Subcutaneous abdominal adipose tissue (tissue), 5 donors: ENCODE measurements around the gene SH2D4B.

Experiments
- H3K27ac ChIP-seq: one replicate; pipeline ENCODE4 v1.7.0; 2013; ENCODE audit warnings: low read depth, mild to moderate bottlenecking, inconsistent platforms, low read length, moderate library complexity
- H3K27me3 ChIP-seq, 5 donors: one replicate each; pipeline ENCODE4 v1.7.0; 2013; ENCODE audit warnings: low read length in 5 of 5, inconsistent platforms in 1 of 5; ENCODE audit not compliant: control insufficient read depth in 5 of 5, insufficient read depth in 4 of 5
- H3K36me3 ChIP-seq, 5 donors: one replicate each; pipeline ENCODE4 v1.7.0; 2013; ENCODE audit warnings: low read length in 5 of 5; ENCODE audit not compliant: control insufficient read depth in 5 of 5, insufficient read depth in 5 of 5
- H3K4me1 ChIP-seq, 5 donors: one replicate each; pipeline ENCODE4 v1.7.0; 2013; ENCODE audit warnings: low read length in 5 of 5, mild to moderate bottlenecking in 3 of 5, moderate library complexity in 1 of 5; ENCODE audit not compliant: control insufficient read depth in 5 of 5, insufficient read depth in 5 of 5
- H3K4me3 ChIP-seq, 5 donors: one replicate each; pipeline ENCODE4 v1.7.0; 2013; ENCODE audit warnings: low read length in 5 of 5, low read depth in 1 of 5
- H3K9ac ChIP-seq, 5 donors: one replicate each; pipeline ENCODE4 v1.7.0; 2013; ENCODE audit warnings: low read length in 5 of 5, mild to moderate bottlenecking in 4 of 5, moderate library complexity in 3 of 5
- H3K9me3 ChIP-seq, 5 donors: one replicate each; pipeline ENCODE4 v1.7.0; 2013; ENCODE audit warnings: low read length in 5 of 5; ENCODE audit not compliant: control insufficient read depth in 5 of 5
- donor health status: healthy.
- donor health status: healthy.
- donor health status: healthy.
- donor health status: healthy.
- donor health status: healthy.

Gene SH2D4B

GRCh38 chr10:80630324-80630723 lies 92.6 kb downstream of the SH2D4B start:
- Histone ChIP-seq H3K27me3 (no peaks in the 10 kb centered on the region), H3K9me3 (peaks cover 0 to 4% (median 0%) of the 10 kb centered on the region in 5 donors), H3K36me3 (no peaks in the 10 kb centered on the region)

GRCh38 chr10:80632742-80633141 lies 95.0 kb downstream of the SH2D4B start:
- H3K27ac ChIP-seq = no peak overlapping the region

More at GRCh38 chr10:80630324-80630723, 92.6 kb downstream of the SH2D4B start:
- no peak overlapping the region for H3K27ac ChIP-seq
- H3K4me1 ChIP-seq = no peaks in the 10 kb centered on the region
- no peak overlapping the region for H3K9ac ChIP-seq
- H3K4me3 ChIP-seq = no peak overlapping the region

DNA sequence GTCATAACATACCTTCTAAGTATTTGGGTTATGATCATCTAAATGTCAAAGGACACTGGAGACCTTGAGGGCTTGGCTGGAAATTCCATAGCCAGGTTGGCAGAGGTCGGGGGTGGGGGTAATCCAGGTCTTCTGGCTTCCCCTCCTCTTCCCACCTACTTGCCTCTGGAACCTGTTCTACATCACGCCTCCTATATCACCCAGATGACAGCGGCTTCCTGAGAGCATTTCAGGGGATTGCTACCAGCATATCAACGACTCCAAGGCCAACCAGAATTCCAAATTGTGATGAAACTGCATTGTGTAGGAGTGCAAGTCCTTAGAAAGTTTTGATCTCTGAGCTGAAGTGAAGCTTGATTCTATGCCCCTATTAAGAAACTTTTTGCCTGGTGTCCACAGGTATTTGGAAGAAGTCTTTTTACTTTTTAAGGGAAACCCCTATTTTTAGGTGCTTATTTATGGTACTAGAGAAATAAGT lies 95.7 kb downstream of the SH2D4B start:
- Histone ChIP-seq H3K27me3 (no peaks in the 10 kb centered on the region), H3K36me3 (no peaks in the 10 kb centered on the region), H3K27ac (no peak overlapping the region)

More at GRCh38 chr10:80632742-80633141, 95.0 kb downstream of the SH2D4B start:
- Histone ChIP-seq H3K9me3 (no peaks in the 10 kb centered on the region), H3K27me3 (no peaks in the 10 kb centered on the region), H3K36me3 (no peaks in the 10 kb centered on the region), H3K9ac (no peak overlapping the region), H3K4me3 (no peak overlapping the region), H3K4me1 (no peaks in the 10 kb centered on the region)

GRCh38 chr10:80633910-80634309 lies 96.2 kb downstream of the SH2D4B start:
- no peaks in the 10 kb centered on the region for H3K36me3 ChIP-seq
- no peaks in the 10 kb centered on the region for H3K27me3 ChIP-seq
- H3K27ac ChIP-seq = no peak overlapping the region
- no peak overlapping the region for H3K4me3 ChIP-seq
- no peaks in the 10 kb centered on the region for H3K4me1 ChIP-seq
- H3K9ac ChIP-seq = no peak overlapping the region
- no peaks in the 10 kb centered on the region for H3K9me3 ChIP-seq

More for the DNA sequence above, 95.7 kb downstream of the SH2D4B start:
- Histone ChIP-seq H3K9me3 (no peaks in the 10 kb centered on the region), H3K4me1 (no peaks in the 10 kb centered on the region), H3K4me3 (no peak overlapping the region), H3K9ac (no peak overlapping the region)

GRCh38 chr10:80642661-80643060 lies 105.0 kb downstream of the SH2D4B start:
- Histone ChIP-seq H3K4me1 (no peaks in the 10 kb centered on the region), H3K27me3 (no peaks in the 10 kb centered on the region), H3K9ac (no peak overlapping the region), H3K4me3 (no peak overlapping the region), H3K27ac (no peak overlapping the region), H3K9me3 (no peaks in the 10 kb centered on the region), H3K36me3 (no peaks in the 10 kb centered on the region)

GRCh38 chr10:80646366-80646765 lies 108.7 kb downstream of the SH2D4B start:
- no peak overlapping the region for H3K4me3 ChIP-seq
- no peak overlapping the region for H3K9ac ChIP-seq
- H3K4me1 ChIP-seq = no peaks in the 10 kb centered on the region
- H3K36me3 ChIP-seq = no peaks in the 10 kb centered on the region
- no peaks in the 10 kb centered on the region for H3K9me3 ChIP-seq
- H3K27ac ChIP-seq = no peak overlapping the region
- H3K27me3 ChIP-seq = no peaks in the 10 kb centered on the region

GRCh38 chr10:80647173-80647833 lies 109.6 kb downstream of the SH2D4B start:
- H3K27me3 ChIP-seq = no peaks in the 10 kb centered on the region
- no peak overlapping the region for H3K9ac ChIP-seq
- no peaks in the 10 kb centered on the region for H3K4me1 ChIP-seq
- no peaks in the 10 kb centered on the region for H3K36me3 ChIP-seq
- H3K9me3 ChIP-seq = no peaks in the 10 kb centered on the region
- no peak overlapping the region for H3K27ac ChIP-seq
- no peak overlapping the region for H3K4me3 ChIP-seq

GRCh38 chr10:80648106-80648505 lies 110.4 kb downstream of the SH2D4B start:
- no peaks in the 10 kb centered on the region for H3K4me1 ChIP-seq
- peaks cover 0 to under 1% (median 0%) of the 10 kb centered on the region in 5 donors for H3K9me3 ChIP-seq
- H3K27me3 ChIP-seq = no peaks in the 10 kb centered on the region
- no peak overlapping the region for H3K27ac ChIP-seq
- H3K4me3 ChIP-seq = no peak overlapping the region
- no peaks in the 10 kb centered on the region for H3K36me3 ChIP-seq
- H3K9ac ChIP-seq = peak overlapping the region in 2 of 5 donors; percentile 10 to 30

GRCh38 chr10:80649183-80649582 lies 111.5 kb downstream of the SH2D4B start:
- no peaks in the 10 kb centered on the region for H3K27me3 ChIP-seq
- H3K9me3 ChIP-seq = peaks cover 0 to 11% (median 10%) of the 10 kb centered on the region in 5 donors
- H3K9ac ChIP-seq = no peak overlapping the region
- H3K36me3 ChIP-seq = no peaks in the 10 kb centered on the region
- no peak overlapping the region for H3K4me3 ChIP-seq
- H3K4me1 ChIP-seq = no peaks in the 10 kb centered on the region
- no peak overlapping the region for H3K27ac ChIP-seq

- H3K4me1 ChIP-seq = peaks cover 0 to 11% (median 0%) of the 10 kb centered on the region in 5 donors
- no peak overlapping the region for H3K27ac ChIP-seq
- no peak overlapping the region for H3K9ac ChIP-seq
- peaks cover 0 to 3% (median 0%) of the 10 kb centered on the region in 5 donors for H3K27me3 ChIP-seq
- peaks cover 4 to 42% (median 39%) of the 10 kb centered on the region in 5 donors for H3K9me3 ChIP-seq
- H3K4me3 ChIP-seq = no peak overlapping the region
- H3K36me3 ChIP-seq = no peaks in the 10 kb centered on the region
Observed at GRCh38 chr10:80655898-80656297, 118.2 kb downstream of the SH2D4B start.
